ENCODE data around the gene ABLIM2.
"Not testable (repeated sequence)": the region's sequence is repeated elsewhere in the genome, so short reads cannot be mapped to it uniquely, and the experiment has no call there.

The ABLIM2 gene

GRCh38 chr4:7924570-7924969 is 234.0 kb downstream of the ABLIM2 start:
- TF ChIP-seq OSR1 (CRISPR knock-in tag; IDR thresholded peaks at IDR 0.05) (no peak), ZFP30 (CRISPR knock-in tag; IDR thresholded peaks at IDR 0.05) (no peak), PPARA (CRISPR knock-in tag; IDR thresholded peaks at IDR 0.05; ENCODE audit: borderline replicate concordance) (no peak), CREB5 (CRISPR knock-in tag; IDR thresholded peaks at IDR 0.05; ENCODE audit: low read depth) (no peak), ISL1 (CRISPR knock-in tag; IDR thresholded peaks at IDR 0.05) (no peak), GLIS3 (CRISPR knock-in tag; IDR thresholded peaks at IDR 0.05) (no peak), POU6F1 (CRISPR knock-in tag; IDR thresholded peaks at IDR 0.05; ENCODE audit: borderline replicate concordance, low read depth) (no peak), CSDC2 (CRISPR knock-in tag; IDR thresholded peaks at IDR 0.05) (no peak)

GRCh38 chr4:7924163-7924562 is 234.4 kb downstream of the ABLIM2 start:
- peak; percentile 40 for ATAC-seq
- TF ChIP-seq ESRRG (CRISPR knock-in tag; IDR thresholded peaks at IDR 0.05) (no peak), GLIS3 (CRISPR knock-in tag; IDR thresholded peaks at IDR 0.05) (no peak), PPARA (CRISPR knock-in tag; IDR thresholded peaks at IDR 0.05; ENCODE audit: borderline replicate concordance) (no peak), POU6F1 (CRISPR knock-in tag; IDR thresholded peaks at IDR 0.05; ENCODE audit: borderline replicate concordance, low read depth) (no peak), TCF4 (CRISPR knock-in tag; IDR thresholded peaks at IDR 0.05; ENCODE audit: borderline replicate concordance) (no peak), ZNF8 (CRISPR knock-in tag; IDR thresholded peaks at IDR 0.05) (no peak)

More at GRCh38 chr4:7924570-7924969, 234.0 kb downstream of the ABLIM2 start:
- peak; percentile 63 for ATAC-seq

- ATAC-seq: no peak
- no peak for TF ChIP-seq TOX (CRISPR knock-in tag; IDR thresholded peaks at IDR 0.05; ENCODE audit: borderline replicate concordance)
- no peak for TF ChIP-seq ISL1 (CRISPR knock-in tag; IDR thresholded peaks at IDR 0.05)
- TF ChIP-seq CSDC2 (CRISPR knock-in tag; IDR thresholded peaks at IDR 0.05): no peak
- no peak for TF ChIP-seq ZNF8 (CRISPR knock-in tag; IDR thresholded peaks at IDR 0.05)
- TF ChIP-seq ZC3H10 (CRISPR knock-in tag; IDR thresholded peaks at IDR 0.05): no peak
- TF ChIP-seq PATZ1 (CRISPR knock-in tag; IDR thresholded peaks at IDR 0.05; ENCODE audit: borderline replicate concordance): no peak
- no peak for TF ChIP-seq RARB (CRISPR knock-in tag; IDR thresholded peaks at IDR 0.05)
- TF ChIP-seq PPARA (CRISPR knock-in tag; IDR thresholded peaks at IDR 0.05; ENCODE audit: borderline replicate concordance): no peak
- no peak for TF ChIP-seq ARNTL (CRISPR knock-in tag; IDR thresholded peaks at IDR 0.05; ENCODE audit: borderline replicate concordance, low read depth)
- TF ChIP-seq GLIS3 (CRISPR knock-in tag; IDR thresholded peaks at IDR 0.05): no peak
- TF ChIP-seq BACH2 (CRISPR knock-in tag; IDR thresholded peaks at IDR 0.05; ENCODE audit: borderline replicate concordance): no peak
Measured at GRCh38 chr4:7922466-7922865, 236.1 kb downstream of the ABLIM2 start.

GRCh38 chr4:7918981-7919380 is 239.6 kb downstream of the ABLIM2 start:
- ATAC-seq: no peak
- TF ChIP-seq GLIS3 (CRISPR knock-in tag; IDR thresholded peaks at IDR 0.05) (no peak), TSHZ2 (CRISPR knock-in tag; IDR thresholded peaks at IDR 0.05) (no peak), OSR1 (CRISPR knock-in tag; IDR thresholded peaks at IDR 0.05) (no peak), CSDC2 (CRISPR knock-in tag; IDR thresholded peaks at IDR 0.05) (no peak), POU6F1 (CRISPR knock-in tag; IDR thresholded peaks at IDR 0.05; ENCODE audit: borderline replicate concordance, low read depth) (no peak), ZFP3 (CRISPR knock-in tag; IDR thresholded peaks at IDR 0.05) (no peak), PATZ1 (CRISPR knock-in tag; IDR thresholded peaks at IDR 0.05; ENCODE audit: borderline replicate concordance) (no peak), TCF4 (CRISPR knock-in tag; IDR thresholded peaks at IDR 0.05; ENCODE audit: borderline replicate concordance) (no peak), TOX (CRISPR knock-in tag; IDR thresholded peaks at IDR 0.05; ENCODE audit: borderline replicate concordance) (no peak), ZNF565 (CRISPR knock-in tag; conservative IDR thresholded peaks at IDR 0.05; ENCODE audit: low read depth) (no peak), ZNF70 (CRISPR knock-in tag; IDR thresholded peaks at IDR 0.05) (no peak), BACH2 (CRISPR knock-in tag; IDR thresholded peaks at IDR 0.05; ENCODE audit: borderline replicate concordance) (no peak), RARB (CRISPR knock-in tag; IDR thresholded peaks at IDR 0.05) (no peak), PPARA (CRISPR knock-in tag; IDR thresholded peaks at IDR 0.05; ENCODE audit: borderline replicate concordance) (no peak)

GRCh38 chr4:7918187-7918586 is 240.4 kb downstream of the ABLIM2 start:
- ATAC-seq: not testable (repeated sequence)

Data from SK-N-SH treated with all-trans-retinoic acid at 6 μM for 48 hours (cell line).